PC-9 (cell line): ENCODE measurements around the gene HOXC6. TPM values are rescaled to one million over a fixed set of nuclear protein-coding genes. Genes with fewer than 3 reads are reported as not detected.

ENCODE experiments used
- BruUV-seq: library from RNA; stranded (reverse); fragments of 400-500 nt; replicated peaks from 2 replicates; lab custom pipeline; 2021; lab: Mats Ljungman, UMichigan
- CTCF ChIA-PET: fragments of 300-600 bp; sonication (Branson Sonifier 250); formaldehyde crosslinking; loops from one replicate; lab custom pipeline; 2022; ENCODE audit warnings: antibody characterized with exemption; lab: Charles Lee
- POLR2A ChIA-PET: fragments of 300-600 bp; sonication (Branson Sonifier 250); formaldehyde crosslinking; loops from one replicate; lab custom pipeline; 2022; ENCODE audit warnings: antibody characterized with exemption; ENCODE audit not compliant: unreplicated experiment; lab: Charles Lee
- DNase-seq, 2 experiments: peaks; one replicate each; pipeline versions ENCODE4 v3.0.0 to v3.0.0-alpha.2; 2015 to 2022; ENCODE audit warnings: mixed read lengths in 1 of 2
- H2AFZ ChIP-seq: fragments of 200-600 bp; sonication (generic); 2 replicates; pipeline ENCODE4 v1.8.1; 2017; ENCODE audit warnings: antibody characterized with exemption
- H3F3A ChIP-seq: fragments of 200-600 bp; sonication (generic); 2 replicates; pipeline ENCODE4 v1.8.1; 2017; ENCODE audit warnings: antibody characterized with exemption, mild to moderate bottlenecking, low read depth; ENCODE audit not compliant: insufficient read depth
- H3K27ac ChIP-seq: fragments of 200-600 bp; sonication (generic); 2 replicates; pipeline ENCODE4 v1.6.1; 2016; ENCODE audit warnings: mixed run types
- H3K27me3 ChIP-seq: fragments of 200-600 bp; sonication (generic); 2 replicates; pipeline ENCODE4 v1.6.1; 2016; ENCODE audit warnings: low read depth, mixed run types; ENCODE audit not compliant: insufficient read depth
- H3K36me3 ChIP-seq: fragments of 200-600 bp; sonication (generic); 2 replicates; pipeline ENCODE4 v1.6.1; 2016; ENCODE audit warnings: low read depth, mixed run types
- H3K4me1 ChIP-seq: fragments of 200-600 bp; sonication (generic); replicated peaks from 2 replicates; pipeline ENCODE4 v1.6.1; 2016; ENCODE audit warnings: mixed run types; ENCODE audit not compliant: insufficient read depth
- H3K4me2 ChIP-seq: fragments of 200-600 bp; sonication (generic); 2 replicates; pipeline ENCODE4 v1.6.1; 2017; ENCODE audit warnings: mixed run types
- H3K4me3 ChIP-seq: fragments of 200-600 bp; sonication (generic); 2 replicates; pipeline ENCODE4 v1.6.1; 2016; ENCODE audit warnings: mixed run types
- H3K79me2 ChIP-seq: fragments of 200-600 bp; sonication (generic); 2 replicates; pipeline ENCODE4 v1.6.1; 2017; ENCODE audit warnings: low read depth, mixed run types
- H3K9me2 ChIP-seq: fragments of 200-600 bp; sonication (generic); 2 replicates; pipeline ENCODE4 v1.8.1; 2017; ENCODE audit warnings: mild to moderate bottlenecking; ENCODE audit not compliant: insufficient read depth
- H3K9me3 ChIP-seq: fragments of 200-600 bp; sonication (generic); 2 replicates; pipeline ENCODE4 v1.8.1; 2016; ENCODE audit warnings: low read depth; ENCODE audit not compliant: insufficient read depth
- H4K20me1 ChIP-seq: fragments of 200-600 bp; sonication (generic); 2 replicates; pipeline ENCODE4 v1.8.1; 2017; ENCODE audit not compliant: insufficient read depth
- CTCF ChIP-seq: fragments of 200-600 bp; sonication (generic); conservative IDR thresholded peaks from 2 replicates; pipeline ENCODE4 v1.6.1; 2017; ENCODE audit warnings: mixed run types, antibody characterized with exemption, mild to moderate bottlenecking, moderate library complexity
- EZH2 ChIP-seq: fragments of 200-600 bp; sonication (generic); IDR thresholded peaks from 2 replicates; pipeline ENCODE4 v1.8.0; 2017; ENCODE audit warnings: antibody characterized with exemption, low read depth
- intact Hi-C: fragments of 100-400 bp; cut with micrococcal nuclease; formaldehyde crosslinking; loops from one replicate; pipeline ENCODE4 v1.10.0; 2022; ENCODE audit not compliant: unreplicated experiment
- total RNA-seq: library from RNA; stranded (reverse); gene quantifications from 2 replicates; pipeline ENCODE4 v1.2.3, GENCODE V29; 2021

HOXC6 gene
- total RNA-seq, 1 experiment from 2014 or later = 4.1 TPM

GRCh38 chr12:54068418-54069070, 40.3 kb downstream of the HOXC6 start:
- Histone ChIP-seq H3K27ac (no peak overlapping the region), H3K4me2 (no peak overlapping the region), H3K36me3 (no peaks in the 10 kb centered on the region), H2AFZ (no peak overlapping the region), H3K9me2 (no peaks in the 10 kb centered on the region), H3K4me3 (no peak overlapping the region), H3K79me2 (no peaks in the 10 kb centered on the region), H3K9me3 (no peaks in the 10 kb centered on the region), H3K4me1 (no peaks in the 10 kb centered on the region), H3F3A (no peaks in the 10 kb centered on the region), H3K27me3 (peaks cover 10% of the 10 kb centered on the region; the same call in 1 of the 2 replicates), H4K20me1 (no peaks in the 10 kb centered on the region)
- no peak for TF ChIP-seq CTCF
- no peak for TF ChIP-seq EZH2
- no peak for DNase-seq
- no TSS peak for BruUV-seq
- CTCF ChIA-PET = interaction anchor here (0.7 kb wide), 1 partner anchor 264 kb away, joined by 3 read pairs; no protein-coding TSS in a partner anchor
- intact Hi-C loops = no loop called here
- POLR2A ChIA-PET = interaction anchor here (0.7 kb wide), 1 partner anchor 208 kb away, joined by 4 read pairs; no protein-coding TSS in a partner anchor

GRCh38 chr12:54071942-54072341, 43.7 kb downstream of the HOXC6 start:
- Histone ChIP-seq H3K27ac (no peak overlapping the region), H3K27me3 (peaks cover 14% of the 10 kb centered on the region; the same call in 1 of the 2 replicates), H2AFZ (no peak overlapping the region), H3K4me2 (no peak overlapping the region), H3F3A (no peaks in the 10 kb centered on the region), H3K4me3 (no peak overlapping the region), H3K9me2 (no peaks in the 10 kb centered on the region), H3K4me1 (no peaks in the 10 kb centered on the region), H3K79me2 (no peaks in the 10 kb centered on the region), H3K36me3 (no peaks in the 10 kb centered on the region), H4K20me1 (no peaks in the 10 kb centered on the region), H3K9me3 (no peaks in the 10 kb centered on the region)
- no TSS peak for BruUV-seq
- POLR2A ChIA-PET = no interaction called here
- TF ChIP-seq EZH2 (no peak), CTCF (no peak)
- intact Hi-C loops = no loop called here
- CTCF ChIA-PET = no interaction called here
- DNase-seq = no peak

- Histone ChIP-seq H2AFZ (no peak overlapping the region), H3K4me1 (no peaks in the 10 kb centered on the region), H3F3A (no peaks in the 10 kb centered on the region), H3K36me3 (no peaks in the 10 kb centered on the region), H3K27ac (no peak overlapping the region), H3K9me2 (no peaks in the 10 kb centered on the region), H3K27me3 (peaks cover 14% of the 10 kb centered on the region; the same call in 1 of the 2 replicates), H3K79me2 (no peaks in the 10 kb centered on the region), H3K9me3 (no peaks in the 10 kb centered on the region), H3K4me2 (no peak overlapping the region), H3K4me3 (no peak overlapping the region), H4K20me1 (no peaks in the 10 kb centered on the region)
- BruUV-seq = no TSS peak
- CTCF ChIA-PET = no interaction called here
- no peak for DNase-seq
- intact Hi-C loops = no loop called here
- TF ChIP-seq EZH2 = no peak
- no peak for TF ChIP-seq CTCF
- POLR2A ChIA-PET = no interaction called here
Observed at GRCh38 chr12:54074308-54074707, 46.1 kb downstream of the HOXC6 start.
